Stimulated activated CD8-positive, alpha-beta memory T cell treated with anti-CD3 and anti-CD28 coated beads, Interleukin-12 subunit alpha, Interleukin-12 subunit beta, amount 100 ng/mL, for 24 hours (primary cell): Measurements from ENCODE around the gene CSNK2A1.
"Not testable (repeated sequence)": the region's sequence is repeated elsewhere in the genome, so short reads cannot be mapped to it uniquely, and the experiment has no call there.

Source experiments
- DNase-seq: peaks from one replicate; pipeline ENCODE4 v3.0.0-alpha.2; 2020; ENCODE audit errors: extremely low read depth

Gene CSNK2A1

DNA sequence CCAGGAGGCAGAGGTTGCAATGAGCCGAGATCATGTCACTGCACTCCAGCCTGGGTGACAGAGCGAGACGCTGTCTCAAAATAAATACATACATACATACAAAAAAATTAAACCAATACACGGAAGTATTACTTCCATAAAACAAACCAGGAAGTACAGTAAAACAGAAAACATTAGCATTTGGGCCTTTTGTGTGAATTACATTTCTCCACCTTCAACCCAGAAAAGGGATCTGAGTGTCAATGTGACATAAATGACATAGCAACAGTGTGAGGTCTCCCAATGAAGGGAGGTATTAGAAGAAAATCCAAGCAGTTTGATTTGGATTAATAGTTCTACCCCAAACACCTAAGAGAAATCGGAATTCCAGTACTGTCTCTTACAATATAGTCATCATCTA is 10.1 kb downstream of the CSNK2A1 start:
- DNase-seq: no peak

DNA sequence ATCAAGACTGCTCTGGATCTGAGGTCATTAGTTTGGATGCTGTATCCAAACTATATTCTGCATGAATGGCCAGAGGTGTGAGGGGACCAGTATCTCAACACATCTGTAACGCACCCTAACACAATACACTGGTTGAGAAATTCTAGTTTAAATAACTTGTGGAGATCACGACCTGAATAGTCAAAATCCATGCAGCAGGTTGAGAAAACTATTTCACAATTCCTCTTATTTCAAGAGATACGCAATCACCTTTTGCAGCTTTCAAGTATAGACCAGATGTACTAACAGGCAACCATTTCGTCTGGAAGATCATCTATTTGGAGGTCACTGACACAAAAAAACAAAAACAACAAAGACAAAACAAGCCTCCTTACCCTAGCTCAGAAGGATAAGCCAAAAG is 11.1 kb downstream of the CSNK2A1 start:
- no peak for DNase-seq

DNA sequence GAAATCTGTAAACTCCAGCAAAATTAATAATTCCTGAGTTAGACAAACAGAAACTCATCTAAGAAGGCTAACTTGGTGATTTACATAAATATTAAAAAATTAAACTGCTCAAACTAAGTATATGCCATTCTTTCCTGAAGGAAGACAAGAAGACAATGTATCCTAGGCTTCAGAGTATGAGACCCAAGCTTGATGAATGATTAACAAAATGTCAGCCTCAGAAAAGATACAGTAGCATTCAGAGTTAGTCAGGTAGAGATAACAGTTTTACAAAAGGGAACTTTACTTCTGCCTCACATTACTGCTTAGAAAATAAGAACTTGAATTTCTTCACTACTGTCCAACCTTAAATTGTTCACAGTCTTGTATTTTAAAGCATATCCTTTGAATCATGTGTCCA is 12.0 kb downstream of the CSNK2A1 start:
- DNase-seq: no peak

DNA sequence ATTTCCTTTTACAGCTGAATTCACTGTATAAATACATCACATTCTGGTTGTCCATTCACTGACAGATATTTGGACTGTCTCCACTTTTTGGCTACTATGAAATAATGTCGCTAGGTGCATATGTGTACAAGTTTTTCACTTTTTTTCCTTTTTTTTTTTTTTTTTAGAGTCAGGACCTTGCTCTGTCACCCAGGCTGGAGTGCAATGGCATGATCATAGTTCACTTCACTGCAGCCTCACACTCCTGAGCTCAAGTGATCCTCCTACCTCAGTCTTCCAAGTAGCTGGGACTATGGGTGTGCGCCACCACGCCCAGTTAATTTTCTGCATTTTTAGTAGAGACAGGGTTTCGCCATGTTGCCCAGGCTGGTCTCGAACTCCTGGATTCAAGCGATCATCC is 13.3 kb downstream of the CSNK2A1 start:
- DNase-seq: no peak

DNA sequence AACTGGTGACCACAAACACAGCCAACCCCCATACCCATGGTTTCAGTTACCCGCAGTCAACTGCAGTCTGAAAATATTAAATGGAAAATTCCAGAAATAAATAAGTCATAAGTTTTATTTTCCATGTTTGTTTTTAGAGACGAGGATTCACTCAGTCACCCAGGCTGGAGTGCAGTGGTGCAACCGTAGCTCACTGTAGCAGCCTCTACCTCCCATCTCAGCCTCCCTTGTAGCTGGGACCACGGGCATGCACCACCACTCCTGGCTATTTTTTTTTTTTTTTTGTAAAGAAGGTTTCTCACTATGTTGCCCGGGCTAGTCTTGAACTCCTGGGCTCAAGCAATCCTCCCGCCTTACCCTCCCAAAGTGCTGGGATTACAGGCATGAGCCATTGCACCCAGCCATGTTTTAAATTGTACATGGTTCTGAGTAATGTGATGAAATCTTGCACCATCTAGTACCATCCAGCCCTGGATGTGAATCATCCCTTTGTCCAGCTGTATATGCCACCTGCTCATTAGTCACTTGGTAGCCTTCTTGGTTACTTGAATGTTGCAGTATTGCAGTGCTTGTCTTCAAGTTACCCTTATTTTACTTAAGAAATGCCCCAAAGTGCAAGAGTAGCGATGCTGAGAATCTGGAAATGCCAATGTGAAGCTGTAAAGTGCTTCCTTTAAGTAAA is 14.5 kb downstream of the CSNK2A1 start:
- no peak for DNase-seq

DNA sequence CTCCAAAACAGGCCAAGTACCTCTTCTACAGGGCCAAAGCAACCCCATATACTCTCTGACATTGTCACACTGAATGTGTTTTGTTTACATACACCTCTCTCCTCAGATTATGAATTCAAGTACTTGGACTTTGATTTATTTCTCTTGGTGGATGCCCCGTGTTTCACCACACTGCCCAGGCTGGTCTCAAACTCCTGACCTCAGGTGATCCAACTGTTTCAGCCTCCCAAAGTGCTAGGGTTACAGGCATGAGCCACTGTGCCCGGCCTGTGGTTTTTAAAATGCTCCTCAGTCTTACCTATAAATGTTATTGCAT is 16.1 kb downstream of the CSNK2A1 start:
- DNase-seq: no peak

DNA sequence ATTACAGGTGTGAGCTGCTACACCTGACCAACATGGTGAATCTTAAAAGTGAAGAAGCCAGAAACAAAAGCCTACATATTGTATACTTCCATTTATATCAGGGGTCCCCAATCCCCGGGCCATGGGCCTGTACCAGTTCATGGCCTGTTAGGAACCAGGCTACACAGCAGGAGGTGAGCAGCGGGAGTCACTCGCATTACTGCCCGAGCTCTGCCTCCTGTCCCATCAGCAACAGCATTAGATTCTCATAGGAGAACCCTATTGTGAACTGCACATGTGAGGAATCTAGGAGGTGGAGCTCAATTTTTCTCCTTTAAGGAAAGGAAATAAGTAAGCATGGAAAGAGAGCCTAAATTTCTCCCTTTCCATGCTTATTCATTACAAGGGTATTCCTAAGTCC is 21.7 kb downstream of the CSNK2A1 start:
- DNase-seq: no peak

DNA sequence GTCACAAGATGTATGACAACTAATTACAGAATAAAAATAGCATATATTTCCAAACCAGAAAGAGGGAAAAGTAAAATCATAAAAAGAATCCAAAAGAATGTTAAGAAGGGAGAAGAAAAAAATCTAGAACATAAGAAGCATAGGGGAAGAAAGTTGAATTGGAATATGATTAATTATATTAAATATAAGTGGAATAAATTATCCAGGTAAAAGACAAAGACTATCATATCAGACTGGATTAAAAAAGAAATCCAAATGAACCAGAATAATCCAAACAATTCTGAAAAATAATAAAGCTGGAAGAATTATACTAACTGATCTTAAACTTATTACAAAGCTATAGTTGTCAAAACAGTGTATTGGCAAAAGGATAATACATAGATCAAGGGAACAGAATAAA is 23.6 kb downstream of the CSNK2A1 start:
- DNase-seq: no peak

DNA sequence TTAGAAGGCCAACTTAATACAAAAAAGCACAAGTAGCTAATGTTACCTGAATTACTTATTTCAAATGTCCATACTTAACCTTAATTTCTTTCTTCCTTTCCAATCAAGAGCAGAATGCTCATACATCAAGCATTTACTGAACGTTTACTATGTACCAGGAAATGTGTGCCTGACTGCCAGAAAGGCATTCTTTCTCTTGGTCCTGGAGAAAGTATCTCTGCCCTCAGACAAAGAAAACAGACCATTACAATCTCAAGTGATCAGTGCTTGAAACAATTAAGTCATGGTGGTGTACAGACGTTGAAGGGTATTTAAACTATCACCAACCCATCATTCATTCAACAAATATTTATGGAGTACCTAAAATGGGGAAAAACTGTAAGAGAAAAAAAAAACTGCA is 26.4 kb downstream of the CSNK2A1 start:
- no peak for DNase-seq

DNA sequence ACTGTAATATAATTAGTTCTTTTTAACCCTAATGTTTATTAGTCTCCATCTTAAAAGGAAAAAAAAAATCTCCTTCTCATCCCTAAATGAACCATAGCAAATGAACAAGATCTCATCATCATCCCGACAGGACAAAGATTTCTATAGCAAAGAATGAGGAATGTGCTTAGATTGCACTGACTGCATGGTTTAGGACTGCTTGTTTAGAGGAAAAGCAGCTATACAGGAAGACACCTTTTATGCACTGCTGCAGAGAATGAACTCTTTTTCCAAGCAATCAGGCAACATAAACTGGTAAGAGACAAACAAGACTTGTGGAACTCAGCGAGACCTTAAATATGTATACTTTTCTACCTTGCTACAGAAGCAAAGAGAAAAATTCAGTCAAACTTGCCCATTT is 26.8 kb downstream of the CSNK2A1 start:
- DNase-seq: no peak

DNA sequence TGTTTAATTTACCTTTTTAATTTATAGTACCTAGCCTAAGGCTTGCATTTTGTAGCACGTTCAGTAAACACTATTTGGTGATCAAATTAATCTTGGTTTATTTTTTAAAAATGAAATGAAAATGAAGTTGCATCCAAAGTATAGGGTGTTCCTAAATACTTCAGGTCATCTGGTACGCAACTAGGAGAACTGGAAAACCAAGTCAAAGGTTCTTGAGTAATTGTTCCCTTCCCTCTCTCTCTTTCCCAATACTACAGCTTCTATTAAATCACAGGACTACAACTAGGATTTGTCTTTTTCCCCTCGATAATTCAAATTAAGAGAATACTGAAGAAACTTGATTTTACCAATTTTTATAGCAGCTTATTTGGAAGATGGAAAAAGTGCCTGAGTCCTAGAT is 27.9 kb downstream of the CSNK2A1 start:
- DNase-seq: no peak

DNA sequence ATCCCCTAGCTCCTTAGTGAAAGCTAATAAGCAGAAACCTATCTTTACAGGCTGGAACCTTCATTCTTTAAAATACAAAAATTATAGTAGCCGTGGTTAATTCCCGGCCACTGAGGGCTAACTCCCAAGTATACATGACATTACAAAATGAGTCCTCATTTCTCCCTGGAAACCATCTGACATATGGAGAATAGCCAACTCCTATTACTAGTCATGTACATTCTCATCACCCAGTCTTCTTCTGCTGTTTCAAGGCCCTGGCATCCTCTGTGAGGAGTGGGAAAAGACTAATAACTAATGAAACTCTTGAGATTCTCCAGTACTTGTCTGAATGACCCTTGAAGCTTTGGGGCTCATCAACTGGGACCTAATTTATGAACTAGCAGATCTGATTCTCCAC is 30.2 kb downstream of the CSNK2A1 start:
- DNase-seq: no peak

DNA sequence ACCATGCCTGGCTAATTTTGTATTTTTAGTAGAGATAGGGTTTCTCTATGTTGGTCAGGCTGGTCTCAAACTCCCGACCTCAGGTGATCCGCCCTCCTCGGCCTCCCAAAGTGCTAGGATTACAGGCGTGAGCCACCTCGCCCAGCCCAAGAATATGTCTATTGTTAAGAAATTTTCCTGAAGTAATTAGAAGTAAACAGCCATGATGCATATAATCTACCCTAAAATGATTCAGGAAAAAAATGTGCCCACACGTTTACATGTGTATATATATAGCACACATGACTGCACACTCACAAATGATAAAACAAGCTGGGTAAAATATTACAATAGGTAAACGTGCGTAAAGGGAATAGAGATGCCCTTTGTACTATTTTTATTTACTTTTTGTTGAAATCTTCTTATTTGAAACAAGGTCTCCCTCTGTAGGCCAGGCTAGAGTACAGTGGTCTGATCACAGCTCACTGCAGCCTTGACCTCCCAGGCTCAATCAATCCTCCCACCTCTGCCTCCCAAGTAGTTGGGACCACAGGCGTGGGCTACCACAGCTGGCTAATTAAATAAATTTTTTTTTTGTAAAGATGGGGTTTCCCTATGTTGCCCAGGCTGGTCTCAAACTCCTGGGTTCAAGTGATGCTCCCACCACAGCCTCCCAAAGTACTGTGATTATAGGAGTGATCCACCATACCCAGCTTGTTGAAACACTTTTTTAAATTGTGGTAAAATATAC is 33.1 kb downstream of the CSNK2A1 start:
- not testable (repeated sequence) for DNase-seq

DNA sequence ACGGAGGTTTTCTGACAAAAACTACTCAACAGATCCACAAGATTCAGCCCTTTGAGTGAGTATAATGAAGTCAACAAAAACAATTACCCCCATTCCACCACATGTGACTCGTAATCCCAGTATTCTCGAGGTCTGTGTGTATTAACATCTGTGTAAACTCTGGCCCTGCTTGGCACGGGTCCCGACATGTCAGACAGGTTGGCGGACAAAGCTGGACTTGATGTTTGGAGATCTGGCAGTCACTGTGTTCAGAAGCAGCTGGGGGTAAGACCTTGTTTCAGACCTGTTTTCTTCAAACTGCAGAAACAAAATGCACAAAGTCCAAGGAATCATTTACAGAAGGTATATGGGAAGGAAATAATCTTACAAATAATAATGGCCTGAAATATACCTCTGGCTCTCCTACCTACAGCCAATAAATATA is 35.2 kb downstream of the CSNK2A1 start:
- not testable (repeated sequence) for DNase-seq

DNA sequence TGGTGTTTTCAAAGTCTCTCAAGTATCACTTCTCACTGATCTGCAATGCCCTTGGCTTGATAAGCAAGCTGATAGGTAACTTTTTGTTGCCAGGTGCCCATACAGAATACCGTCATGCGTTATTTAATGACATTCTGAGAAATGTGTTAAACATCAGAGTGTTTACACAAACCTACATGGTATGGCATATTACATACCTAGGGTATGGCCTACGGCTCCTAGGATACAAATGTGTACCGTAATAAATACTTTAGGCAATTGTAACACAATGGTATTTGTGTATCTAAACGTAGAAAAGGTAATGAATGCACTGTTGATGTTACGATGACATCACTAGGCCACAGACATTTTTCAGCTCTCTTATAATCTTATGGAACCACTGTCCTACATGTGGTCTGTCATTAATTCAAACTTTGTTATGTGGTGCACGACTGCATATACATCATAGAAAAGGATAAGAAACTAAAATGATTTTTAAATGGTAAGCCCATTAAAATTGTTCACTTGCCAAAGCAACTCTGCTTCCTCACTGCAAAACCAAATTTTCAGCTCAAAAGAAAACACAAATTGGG is 35.7 kb downstream of the CSNK2A1 start:
- DNase-seq: no peak

DNA sequence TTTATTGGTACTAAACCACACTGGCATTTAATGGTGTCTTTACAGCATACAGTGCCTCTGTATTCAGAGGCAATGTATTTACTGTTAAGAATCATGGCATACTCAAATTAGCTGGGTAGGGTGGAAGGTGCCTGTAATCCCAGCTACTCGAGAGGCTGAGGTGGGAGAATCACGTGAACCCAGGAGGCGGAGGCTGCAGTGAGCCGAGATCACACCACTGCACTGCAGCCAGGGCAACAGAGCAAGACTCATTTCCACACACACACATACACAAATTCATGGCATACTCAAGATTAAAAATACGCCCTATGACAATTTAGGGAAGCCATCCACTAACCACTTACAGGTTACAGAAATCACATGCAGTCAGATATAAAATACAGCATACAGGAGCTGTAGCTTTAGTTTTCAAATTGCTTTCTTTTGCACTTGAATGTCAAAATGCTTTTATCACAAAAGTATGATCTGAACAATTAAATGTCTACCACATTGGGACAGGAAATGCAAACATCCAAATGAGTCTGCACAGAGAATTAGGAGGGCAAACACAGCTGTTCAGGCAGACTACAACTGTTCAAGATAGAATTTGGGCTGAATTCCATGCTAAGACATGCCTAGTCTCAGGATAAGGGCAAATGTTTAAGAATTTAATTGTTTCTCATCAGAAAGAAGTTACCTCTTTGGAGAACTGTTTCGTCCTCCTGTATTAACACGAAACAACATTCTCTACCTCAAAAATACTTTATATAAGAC is 36.4 kb downstream of the CSNK2A1 start:
- DNase-seq: no peak

DNA sequence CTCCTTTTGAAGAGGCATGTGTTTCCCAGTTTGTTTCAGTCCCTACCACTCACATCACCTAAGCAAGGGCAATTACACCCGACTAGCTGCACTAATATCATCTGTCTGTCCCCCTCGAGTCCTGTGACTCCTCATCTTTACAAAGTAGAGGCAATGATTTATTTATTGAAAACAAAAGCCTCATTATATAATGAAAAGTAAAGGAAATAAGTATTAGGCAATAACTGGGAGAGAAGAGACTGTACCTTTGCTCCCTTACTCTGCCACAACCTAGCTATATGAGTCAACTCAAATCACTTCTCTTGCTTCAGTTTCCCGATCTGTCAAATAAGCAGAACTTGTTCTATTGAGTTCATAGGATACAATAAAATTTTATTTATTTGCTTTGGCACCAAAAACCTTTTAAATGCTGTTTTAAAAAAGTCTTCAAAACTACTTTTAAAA is 38.9 kb downstream of the CSNK2A1 start:
- DNase-seq: no peak

DNA sequence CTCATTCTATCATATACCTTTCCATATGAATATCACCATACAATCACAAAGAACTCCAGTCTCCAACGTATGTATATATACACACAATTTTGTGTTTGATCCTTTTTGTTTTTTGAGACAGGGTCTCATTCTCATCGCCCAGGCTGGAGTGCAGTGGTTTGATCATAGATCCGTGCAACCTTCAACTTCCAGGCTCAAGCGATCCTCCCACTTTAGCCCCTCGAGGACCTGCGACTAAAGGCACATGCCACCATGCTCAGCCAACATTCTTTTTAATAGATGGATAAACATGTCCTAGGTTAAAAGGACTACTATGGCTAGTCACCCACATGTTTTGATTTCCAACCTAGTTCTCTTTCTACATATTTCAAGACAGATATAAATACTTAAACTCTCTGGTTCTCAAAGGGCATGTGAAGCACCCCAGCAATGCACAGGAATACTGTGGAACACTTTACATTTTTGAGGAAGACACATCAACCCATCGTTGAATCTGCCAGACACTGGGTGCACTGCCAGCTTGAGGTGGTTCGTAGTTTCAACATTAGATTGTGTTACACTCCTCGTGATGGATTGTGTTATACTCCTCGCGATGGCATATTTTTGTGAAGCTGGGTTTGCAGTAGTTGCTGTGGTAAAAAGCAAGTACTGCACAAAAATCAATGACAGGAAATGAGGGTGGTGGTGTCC is 40.4 kb downstream of the CSNK2A1 start:
- DNase-seq: no peak

DNA sequence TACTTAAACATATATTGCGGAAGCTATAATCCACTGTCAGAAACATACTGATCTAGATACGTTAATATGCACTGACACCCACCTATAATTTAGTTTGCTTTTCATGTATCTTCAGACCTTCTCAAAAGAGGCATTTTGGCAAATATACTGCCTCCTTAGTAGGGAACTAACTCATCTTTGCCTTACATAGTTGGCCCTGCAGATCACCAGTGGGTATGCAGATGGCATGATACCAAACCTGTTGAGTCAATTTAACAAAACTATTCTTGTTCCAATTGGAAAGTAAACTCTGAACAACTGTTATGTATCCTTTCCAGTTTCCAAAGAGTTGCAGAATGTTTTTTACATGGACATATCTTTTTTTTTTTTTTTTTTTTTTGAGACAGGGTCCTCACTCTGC is 45.6 kb downstream of the CSNK2A1 start:
- DNase-seq: no peak

DNA sequence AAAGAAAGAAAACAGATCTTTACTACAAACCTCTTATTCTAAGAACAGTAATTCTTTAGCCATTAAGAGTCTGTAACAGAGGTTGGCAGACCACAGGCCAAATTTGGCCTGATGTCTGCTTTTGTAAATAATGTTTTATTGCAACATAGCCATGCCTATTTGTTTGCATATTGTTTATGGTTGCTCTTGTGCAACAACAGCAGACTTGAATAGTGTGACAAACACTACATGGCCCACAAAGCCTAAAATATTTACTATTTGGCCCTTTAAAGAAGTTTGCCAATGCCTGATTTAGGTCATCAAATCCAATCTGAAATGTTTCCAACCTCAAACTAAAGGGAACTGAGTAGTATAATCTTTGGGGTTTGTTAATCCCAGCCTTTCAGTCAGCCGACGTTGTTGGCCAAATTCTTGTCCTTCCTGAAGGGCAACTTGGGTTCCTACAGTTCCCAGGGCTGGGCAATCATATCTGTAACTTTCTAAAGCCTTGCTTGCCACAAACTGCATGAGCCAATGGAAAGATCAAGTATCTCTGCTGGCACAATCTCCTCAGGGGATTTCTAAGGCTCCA is 47.4 kb downstream of the CSNK2A1 start:
- DNase-seq: no peak

DNA sequence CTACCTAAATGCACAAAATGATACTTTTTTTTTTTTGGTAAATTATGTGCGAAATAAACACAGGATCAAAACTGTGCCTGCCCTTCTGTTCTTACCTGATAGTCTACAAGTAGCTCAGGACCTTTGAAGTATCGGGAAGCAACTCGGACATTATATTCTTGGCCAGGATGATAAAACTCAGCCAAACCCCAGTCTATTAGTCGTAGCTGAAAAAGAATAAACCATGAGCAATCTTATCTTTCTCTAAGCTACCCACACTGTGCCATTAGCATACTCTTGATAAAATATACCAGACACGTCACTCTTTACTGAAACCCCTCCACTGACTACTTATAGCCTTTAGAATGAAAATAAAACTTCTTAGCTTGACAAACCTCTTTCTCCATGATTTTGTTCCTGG is 51.4 kb downstream of the CSNK2A1 start:
- DNase-seq: no peak

DNA sequence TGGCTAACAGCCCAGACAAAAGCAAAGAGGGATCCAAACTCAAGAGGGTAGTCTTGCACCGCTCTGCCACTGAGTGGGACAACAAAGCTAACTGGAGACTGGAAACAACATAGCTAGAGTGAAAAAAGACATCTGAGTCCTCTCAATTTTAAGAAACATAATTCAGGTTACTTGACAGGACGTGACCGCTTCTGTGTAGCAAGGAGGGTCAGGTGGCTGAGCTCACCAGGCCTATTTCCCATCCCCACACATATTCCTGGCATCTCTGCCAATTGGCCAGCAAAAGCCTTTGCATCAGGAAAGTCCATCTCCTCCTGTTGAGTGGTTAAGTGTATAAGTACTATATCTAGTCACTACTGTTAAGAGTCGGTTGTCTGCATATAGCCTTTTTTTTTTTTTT is 55.9 kb downstream of the CSNK2A1 start:
- no peak for DNase-seq
